OCI-LY1 (cell line): ENCODE data around the gene CHN1.

Experiments
- EZH2 ChIP-seq: fragments of 200-600 bp; sonication (generic), shearing (Covaris generic); IDR thresholded peaks from 2 replicates; pipeline ENCODE4 v1.8.0; 2017; ENCODE audit warnings: borderline replicate concordance, mixed run types, mild to moderate bottlenecking, antibody characterized with exemption, low read length, moderate library complexity, mixed read lengths
- TF ChIP-seq, protein P1 (sequence below): fragments of 200-600 bp; sonication (generic), shearing (Covaris generic); IDR thresholded peaks from 2 replicates; pipeline ENCODE4 v1.5.1; 2017; ENCODE audit warnings: mild to moderate bottlenecking, antibody characterized with exemption, low read length, moderate library complexity, mixed read lengths

DNA sequence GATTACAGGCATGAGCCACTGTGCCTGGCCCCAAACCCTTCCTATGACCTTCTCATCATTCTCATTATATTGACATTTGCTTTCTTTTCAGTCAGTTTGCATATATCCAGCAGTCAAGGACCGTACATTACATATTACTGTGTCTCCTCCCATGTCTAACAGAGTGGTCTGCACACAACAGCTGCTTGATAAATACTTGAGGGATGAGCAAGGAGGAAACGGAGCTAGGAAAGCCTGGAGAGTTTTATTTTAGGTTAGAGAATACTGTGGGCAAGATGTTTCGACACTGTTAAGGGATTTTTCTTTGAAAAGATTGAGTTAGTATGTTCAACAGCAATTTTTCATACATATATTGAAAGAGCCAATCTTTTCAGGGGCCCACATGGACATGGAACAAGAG is 164.7 kb downstream of the CHN1 start:
- TF ChIP-seq, protein P1, sequence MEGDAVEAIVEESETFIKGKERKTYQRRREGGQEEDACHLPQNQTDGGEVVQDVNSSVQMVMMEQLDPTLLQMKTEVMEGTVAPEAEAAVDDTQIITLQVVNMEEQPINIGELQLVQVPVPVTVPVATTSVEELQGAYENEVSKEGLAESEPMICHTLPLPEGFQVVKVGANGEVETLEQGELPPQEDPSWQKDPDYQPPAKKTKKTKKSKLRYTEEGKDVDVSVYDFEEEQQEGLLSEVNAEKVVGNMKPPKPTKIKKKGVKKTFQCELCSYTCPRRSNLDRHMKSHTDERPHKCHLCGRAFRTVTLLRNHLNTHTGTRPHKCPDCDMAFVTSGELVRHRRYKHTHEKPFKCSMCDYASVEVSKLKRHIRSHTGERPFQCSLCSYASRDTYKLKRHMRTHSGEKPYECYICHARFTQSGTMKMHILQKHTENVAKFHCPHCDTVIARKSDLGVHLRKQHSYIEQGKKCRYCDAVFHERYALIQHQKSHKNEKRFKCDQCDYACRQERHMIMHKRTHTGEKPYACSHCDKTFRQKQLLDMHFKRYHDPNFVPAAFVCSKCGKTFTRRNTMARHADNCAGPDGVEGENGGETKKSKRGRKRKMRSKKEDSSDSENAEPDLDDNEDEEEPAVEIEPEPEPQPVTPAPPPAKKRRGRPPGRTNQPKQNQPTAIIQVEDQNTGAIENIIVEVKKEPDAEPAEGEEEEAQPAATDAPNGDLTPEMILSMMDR = no peak
- no peak for TF ChIP-seq EZH2
